Measurements from ENCODE around the gene IL17RC.
A peak's percentile ranks its signal among the peaks of the same experiment; 100 is the strongest.
"Not testable (repeated sequence)": the region's sequence is repeated elsewhere in the genome, so short reads cannot be mapped to it uniquely, and the experiment has no call there.

Gene IL17RC

GRCh38 chr3:9893739-9894138, 23.2 kb upstream of the IL17RC start:
- DNase-seq: no peak

GRCh38 chr3:9895715-9896114, 21.2 kb upstream of the IL17RC start:
- DNase-seq: not testable (repeated sequence)

GRCh38 chr3:9896755-9897407, 20.0 kb upstream of the IL17RC start:
- not testable (repeated sequence) for DNase-seq

- DNase-seq: no peak
Measured at GRCh38 chr3:9897408-9898372, 19.2 kb upstream of the IL17RC start.

GRCh38 chr3:9898467-9899241, 18.2 kb upstream of the IL17RC start:
- DNase-seq: no peak

- DNase-seq: no peak
Measured at GRCh38 chr3:9899289-9899791, 17.6 kb upstream of the IL17RC start.

GRCh38 chr3:9900965-9901415, 15.9 kb upstream of the IL17RC start:
- not testable (repeated sequence) for DNase-seq

GRCh38 chr3:9901967-9902366, 14.9 kb upstream of the IL17RC start:
- DNase-seq: no peak

- DNase-seq: no peak
Measured at GRCh38 chr3:9902372-9903237, 14.3 kb upstream of the IL17RC start, which contains the start of gene IL17RE. IL17RE (plus strand) TSS chr3:9902848; CDS start chr3:9902933, 85 bp downstream.

- no peak for DNase-seq
Measured at GRCh38 chr3:9903238-9903624, 13.7 kb upstream of the IL17RC start.

- DNase-seq: no peak
Measured at GRCh38 chr3:9903904-9904303, 13.0 kb upstream of the IL17RC start.

GRCh38 chr3:9906480-9906879, 10.4 kb upstream of the IL17RC start:
- DNase-seq: no peak

GRCh38 chr3:9908286-9908685, 8.6 kb upstream of the IL17RC start:
- no peak for DNase-seq

GRCh38 chr3:9909221-9910013, 7.5 kb upstream of the IL17RC start:
- DNase-seq: no peak

- no peak for DNase-seq
Measured at GRCh38 chr3:9911863-9912262, 5.0 kb upstream of the IL17RC start.

GRCh38 chr3:9912294-9912935, 4.5 kb upstream of the IL17RC start:
- DNase-seq: peak; percentile 46

- DNase-seq: no peak
Measured at GRCh38 chr3:9913601-9914000, 3.3 kb upstream of the IL17RC start.

GRCh38 chr3:9914011-9914410, 2.9 kb upstream of the IL17RC start:
- no peak for DNase-seq

GRCh38 chr3:9914559-9915253, 2.2 kb upstream of the IL17RC start:
- no peak for DNase-seq

All from NCI-H2107 (cell line).